HG03575 (cell line): ENCODE results near the gene KRT23.
"Not testable (repeated sequence)": the region's sequence is repeated elsewhere in the genome, so short reads cannot be mapped to it uniquely, and the experiment has no call there.

Source experiments
- ATAC-seq: cut with Tn5 transposase; IDR thresholded peaks from one replicate; pipeline ENCODE4 v1.9.1; 2021; ENCODE audit not compliant: unreplicated experiment, insufficient number of reproducible peaks, low FRiP score; ENCODE audit errors: extremely low read depth

Gene KRT23

DNA sequence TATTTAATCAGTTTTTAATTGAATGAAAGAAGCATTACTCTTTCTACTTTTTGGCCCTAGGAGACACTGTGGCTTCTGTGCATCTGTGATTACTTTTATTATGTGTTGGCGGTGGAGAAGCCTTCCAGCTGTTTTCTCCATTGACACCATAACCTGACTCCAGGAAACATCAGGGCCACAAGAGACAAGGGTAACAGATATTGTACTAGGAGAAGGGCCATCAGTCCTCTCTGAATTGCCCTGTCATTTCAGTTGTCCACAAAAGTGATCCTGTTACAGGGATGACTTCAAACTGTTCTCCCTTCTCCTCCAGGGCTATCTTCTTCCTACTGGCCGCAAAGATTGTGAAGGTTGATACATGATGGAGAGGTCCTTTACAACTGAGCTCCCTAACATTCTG lies 14.7 kb upstream of the KRT23 start:
- ATAC-seq = no peak

GRCh38 chr17:40951011-40951622 lies 13.7 kb upstream of the KRT23 start:
- no peak for ATAC-seq

GRCh38 chr17:40950176-40950575 lies 12.7 kb upstream of the KRT23 start:
- no peak for ATAC-seq

GRCh38 chr17:40949418-40949817 lies 12.0 kb upstream of the KRT23 start:
- ATAC-seq = no peak

- no peak for ATAC-seq
Observed at GRCh38 chr17:40947929-40948328, 10.5 kb upstream of the KRT23 start.

GRCh38 chr17:40945414-40945813 lies 8.0 kb upstream of the KRT23 start:
- no peak for ATAC-seq

DNA sequence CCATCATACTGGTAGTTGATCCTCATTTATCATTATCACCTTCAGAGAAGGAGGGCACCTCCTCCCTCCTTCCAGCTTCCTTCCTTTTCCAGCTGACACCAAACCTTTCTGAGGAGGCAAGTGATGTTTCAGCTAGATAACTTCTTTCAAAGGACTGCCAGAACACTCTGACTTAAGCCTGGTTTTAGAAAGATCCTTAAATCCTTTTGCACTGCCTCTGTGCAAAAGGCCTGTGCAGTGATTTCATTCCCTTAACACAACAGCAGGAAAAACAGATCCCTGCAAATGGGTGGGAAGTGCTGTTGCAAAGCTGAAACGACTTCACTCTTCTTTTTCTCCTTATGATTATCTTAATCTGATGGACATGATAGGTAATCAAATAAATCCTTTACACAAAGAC lies 7.1 kb upstream of the KRT23 start:
- no peak for ATAC-seq

DNA sequence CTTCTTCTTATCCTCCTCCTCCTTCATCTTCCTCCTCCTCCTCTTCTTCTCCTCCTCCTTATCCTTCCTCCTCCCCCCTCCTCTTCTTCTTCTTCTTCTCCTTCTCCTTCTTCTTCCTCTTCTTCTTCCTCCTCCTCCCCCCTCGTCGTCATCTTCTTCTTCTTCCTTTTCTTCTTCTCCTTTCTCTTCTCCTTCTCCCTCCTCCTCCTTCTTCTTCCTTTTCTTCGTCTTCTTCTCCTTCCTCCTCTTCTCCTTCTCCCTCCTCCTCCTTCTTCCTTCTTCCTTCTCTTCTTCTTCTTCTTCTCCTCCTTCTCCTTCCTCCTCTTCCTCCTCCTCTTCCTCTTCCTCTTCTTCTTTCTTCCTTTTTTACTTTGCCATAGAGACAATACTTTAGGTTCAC lies 5.1 kb upstream of the KRT23 start:
- no peak for ATAC-seq

- no peak for ATAC-seq
Observed at GRCh38 chr17:40940266-40940665, 2.8 kb upstream of the KRT23 start.

- ATAC-seq = no peak
Observed at GRCh38 chr17:40938981-40939380, 1.5 kb upstream of the KRT23 start.

DNA sequence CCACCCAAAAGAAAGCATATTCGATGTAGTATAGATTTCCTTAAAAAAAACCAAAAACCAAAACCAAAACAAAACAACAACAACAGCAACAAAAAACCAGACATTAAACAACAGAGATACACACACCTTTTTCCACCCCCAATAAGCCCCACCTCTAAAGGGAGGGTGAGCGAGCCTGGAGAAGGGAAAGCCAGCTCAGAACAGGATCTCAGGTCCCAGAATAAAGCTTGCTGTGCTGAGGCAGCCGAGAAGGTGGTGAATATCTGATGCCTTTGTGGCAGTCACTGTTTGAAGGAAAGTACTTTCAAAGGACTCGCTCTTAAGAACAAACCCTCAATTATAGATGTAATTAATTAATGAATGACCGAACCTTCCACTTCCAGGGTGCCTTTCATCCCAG lies 470 bp downstream of the KRT23 start:
- no peak for ATAC-seq

DNA sequence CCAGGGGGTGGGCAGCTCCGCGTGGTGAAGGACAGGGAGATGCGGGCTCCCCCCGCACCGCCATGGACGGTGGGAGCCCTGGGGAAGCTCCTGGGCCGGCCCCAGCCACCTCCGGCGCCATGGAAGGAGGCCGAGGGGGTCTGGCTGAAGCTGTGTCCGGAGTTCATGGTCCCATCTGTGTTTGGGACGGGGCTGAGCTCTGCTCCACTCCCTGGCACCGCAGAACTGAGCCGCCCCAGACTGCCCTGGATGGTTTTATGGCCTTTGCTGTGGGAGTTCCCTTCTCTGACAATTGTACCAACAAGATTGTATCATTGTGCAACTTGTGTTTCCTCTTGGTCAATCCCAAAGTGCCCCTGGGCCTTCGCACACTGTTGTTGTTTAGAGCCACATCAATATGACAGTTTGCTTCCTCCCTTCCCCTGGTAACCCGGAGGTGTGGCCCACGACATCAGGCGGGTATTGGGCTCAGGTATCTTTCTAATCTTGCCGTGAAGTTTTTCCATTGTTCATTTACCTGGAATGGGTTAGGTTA lies 942 bp downstream of the KRT23 start:
- ATAC-seq = no peak

- ATAC-seq = no peak
Observed at GRCh38 chr17:40935624-40936023, 1.8 kb downstream of the KRT23 start.

GRCh38 chr17:40932608-40933007 lies 4.8 kb downstream of the KRT23 start:
- ATAC-seq = no peak

GRCh38 chr17:40931311-40931710 lies 6.1 kb downstream of the KRT23 start:
- no peak for ATAC-seq

DNA sequence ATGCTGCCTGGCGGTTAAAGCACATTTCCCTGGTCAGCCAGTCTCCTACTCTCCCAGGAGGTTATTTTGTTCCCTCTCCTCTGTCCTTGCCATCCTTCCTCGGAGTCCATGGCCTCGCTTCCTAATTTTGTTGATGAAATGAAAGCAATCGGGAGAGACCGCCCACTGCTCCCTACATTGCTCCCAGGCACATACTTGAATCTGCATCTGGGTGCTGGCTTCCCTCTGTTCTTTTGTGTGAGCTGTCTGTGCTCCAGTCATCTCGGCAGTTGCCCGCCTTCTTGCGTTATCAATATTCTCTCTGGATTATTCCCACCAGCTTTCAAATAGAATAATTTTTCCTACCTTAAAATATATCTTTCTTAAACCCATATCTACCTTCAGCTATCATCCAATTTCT lies 11.1 kb downstream of the KRT23 start:
- no peak for ATAC-seq

DNA sequence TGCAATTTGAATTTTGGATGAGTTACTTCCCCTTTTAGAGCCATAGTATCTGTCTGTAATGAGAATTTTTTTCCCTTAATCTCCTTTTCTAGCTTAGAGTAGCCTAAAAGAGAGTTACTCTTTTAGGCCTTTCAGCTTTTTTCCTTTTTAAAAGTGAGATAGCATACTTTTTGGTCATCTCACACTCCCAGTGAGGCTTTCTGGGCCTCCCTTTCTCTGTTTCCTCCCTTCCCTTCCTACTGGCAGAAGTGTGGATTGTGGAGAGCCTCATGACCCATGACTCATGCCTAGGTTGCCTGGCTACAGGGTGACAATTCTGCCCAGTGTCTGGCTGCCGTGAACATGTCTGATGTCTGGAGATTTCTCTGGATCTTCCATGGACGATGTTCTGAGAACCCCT lies 15.2 kb downstream of the KRT23 start:
- ATAC-seq = no peak

DNA sequence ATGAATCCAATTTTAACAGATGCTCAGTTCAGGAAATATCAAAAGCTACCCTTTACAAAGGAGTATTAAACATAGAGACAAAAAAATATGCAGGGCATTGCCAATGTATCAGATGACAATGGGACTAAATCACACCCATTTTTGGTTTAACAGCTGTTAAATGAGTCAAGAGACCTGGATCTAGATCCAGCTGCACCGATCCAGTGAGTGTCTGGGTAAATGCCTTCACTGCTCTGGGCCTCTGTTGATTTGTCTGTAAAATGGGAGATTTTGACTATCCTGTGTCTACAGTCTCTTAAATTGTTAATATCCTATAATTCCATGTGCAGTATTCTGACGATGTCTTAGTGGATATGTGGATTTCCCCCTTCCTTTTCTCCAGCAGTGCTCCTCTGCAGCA lies 16.4 kb downstream of the KRT23 start:
- ATAC-seq = no peak

DNA sequence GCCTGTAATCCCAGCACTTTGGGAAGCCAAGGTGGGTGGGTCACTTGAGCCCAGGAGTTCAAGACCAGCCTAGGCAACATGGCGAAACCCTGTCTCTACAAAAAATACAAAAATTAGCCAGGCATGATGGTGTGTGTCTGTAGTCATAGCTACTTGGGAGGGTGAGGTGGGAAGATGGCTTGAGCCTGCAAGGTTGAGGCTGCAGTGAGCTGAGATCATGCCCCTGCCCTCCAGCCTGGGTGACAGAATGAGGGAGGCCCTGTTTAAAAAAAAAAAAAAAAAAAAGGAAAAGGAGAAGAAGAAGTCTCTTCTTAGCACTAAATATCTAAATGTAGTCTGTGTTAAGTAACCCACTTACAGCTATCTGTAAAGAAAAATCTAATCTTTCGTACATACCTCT lies 20.3 kb downstream of the KRT23 start:
- not testable (repeated sequence) for ATAC-seq

DNA sequence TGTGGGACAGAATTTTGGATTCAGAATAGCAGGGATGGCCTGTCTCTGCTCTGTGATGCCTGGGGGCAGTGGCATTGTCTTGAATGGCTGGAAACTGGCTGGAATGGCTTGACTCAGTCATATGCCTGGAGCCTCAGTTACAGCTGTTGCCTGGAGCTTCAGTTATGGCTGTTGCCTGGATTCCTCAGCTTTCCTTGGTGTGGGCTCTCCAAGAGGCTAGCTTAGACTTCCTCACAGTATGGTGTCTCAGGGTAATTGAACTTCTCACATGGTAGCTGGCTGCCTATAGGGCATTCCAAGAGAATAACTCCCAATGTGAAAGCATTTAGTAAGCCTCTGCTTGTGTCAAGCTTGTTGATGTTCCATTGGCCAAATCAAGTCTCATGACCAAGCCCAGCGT lies 21.1 kb downstream of the KRT23 start:
- ATAC-seq = no peak

GRCh38 chr17:40915721-40916256 lies 21.7 kb downstream of the KRT23 start:
- ATAC-seq = no peak
